ENCODE results near the gene STX12. TPM values are rescaled to one million over a fixed set of nuclear protein-coding genes. Genes with fewer than 3 reads are reported as not detected.

STX12 gene
- polyA plus RNA-seq, 1 of the 3 experiments (the other 2 are of a cell fraction) = 12.9 TPM

DNA sequence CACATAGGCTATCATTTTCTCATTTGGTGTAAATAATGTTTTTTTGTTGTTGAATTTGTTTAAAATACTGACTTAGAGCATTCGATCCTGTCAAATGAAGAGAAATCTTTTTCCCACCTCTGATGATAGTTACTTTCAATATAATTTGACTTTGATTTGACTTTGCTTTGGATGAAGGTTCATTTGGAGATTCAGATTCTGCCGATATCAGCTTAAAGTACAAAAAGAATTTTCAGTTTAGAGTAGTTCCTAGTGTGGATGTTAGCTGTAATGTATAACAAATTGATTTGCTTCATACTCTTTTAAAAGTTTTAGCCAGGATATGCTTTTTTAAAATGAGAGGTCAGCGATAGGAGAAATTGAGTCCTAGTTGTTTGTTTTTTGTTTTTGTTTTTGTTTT lies 9.9 kb downstream of the STX12 start:
- Histone ChIP-seq H3K9me3 (no peaks in the 10 kb centered on the region), H3K4me2 (no peak overlapping the region), H3K9me2 (no peaks in the 10 kb centered on the region), H3K9ac (no peak overlapping the region), H3K4me3 (ENCODE audit: low read depth in 2 of 2, low read length in 1 of 2) (no peak overlapping the region), H3K36me3 (replicated peaks in 1 of 2; ENCODE audit: control insufficient read depth in 1 of 2, insufficient read depth in 2 of 2, low read length in 1 of 2) (no peaks in the 10 kb centered on the region), H2AFZ (ENCODE audit: low read depth) (no peak overlapping the region), H3F3A (replicated peaks; ENCODE audit: insufficient read depth) (peaks cover 7% of the 10 kb centered on the region), H3K4me1 (ENCODE audit: control insufficient read depth in 1 of 2, insufficient read depth in 2 of 2, low read depth in 1 of 2, low read length in 1 of 2) (peaks cover 3 to 5% of the 10 kb centered on the region in 2 experiments; a peak in 2 of 4 replicates), H3K27me3 (ENCODE audit: insufficient read depth) (no peaks in the 10 kb centered on the region), H3K27ac (ENCODE audit: low read depth in 2 of 2, low read length in 1 of 2) (no peak overlapping the region), H4K20me1 (ENCODE audit: insufficient read depth) (no peaks in the 10 kb centered on the region), H3K79me2 (ENCODE audit: insufficient read depth) (peaks cover 75% of the 10 kb centered on the region)
- POLR2A ChIA-PET = no interaction called here
- TF ChIP-seq FOXM1 (IDR thresholded peaks at IDR 0.05; ENCODE audit: low read depth) = no peak
- TF ChIP-seq YY1 (IDR thresholded peaks at IDR 0.05; ENCODE audit: low read depth) = no peak
- no peak for TF ChIP-seq NFIC (IDR thresholded peaks at IDR 0.05; ENCODE audit: borderline replicate concordance)
- CTCF ChIA-PET = interaction anchor here (1.7 kb wide), 1 partner anchor 20 kb away, joined by 3 read pairs; no protein-coding TSS in a partner anchor
- 92% methylated on average over 3 of the region's 3 CpGs for WGBS (ENCODE audit: low lambda C conversion rate)
- DNase-seq = no peak

DNA sequence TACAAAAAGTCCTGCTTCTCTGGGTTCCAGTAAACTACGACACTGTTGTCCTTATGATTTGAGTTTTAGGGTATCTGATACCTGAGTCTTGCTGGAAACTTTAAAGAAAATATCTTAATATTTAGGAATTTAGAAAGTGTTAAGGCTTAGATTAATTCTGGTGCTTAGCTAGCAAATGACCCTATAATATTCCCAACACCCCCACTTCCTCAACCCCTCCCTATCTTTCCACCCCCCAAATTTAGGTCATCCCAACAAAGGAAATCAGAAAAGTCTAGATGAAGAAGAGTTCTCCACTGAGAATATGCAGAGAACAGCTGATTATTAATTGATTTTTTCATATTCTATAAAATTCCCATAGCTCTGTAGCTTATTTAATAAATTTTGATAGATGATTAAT lies 11.7 kb downstream of the STX12 start:
- 100% methylated on average over 1 of the region's 1 CpG for WGBS (ENCODE audit: low lambda C conversion rate)
- H3K9ac ChIP-seq = no peak overlapping the region
- H3K79me2 ChIP-seq (ENCODE audit: insufficient read depth) = peaks cover 69% of the 10 kb centered on the region
- no peaks in the 10 kb centered on the region for H4K20me1 ChIP-seq (ENCODE audit: insufficient read depth)
- no peaks in the 10 kb centered on the region for H3K9me2 ChIP-seq
- H3K36me3 ChIP-seq (replicated peaks in 1 of 2; ENCODE audit: control insufficient read depth in 1 of 2, insufficient read depth in 2 of 2, low read length in 1 of 2) = no peaks in the 10 kb centered on the region
- H3K4me1 ChIP-seq (ENCODE audit: control insufficient read depth in 1 of 2, insufficient read depth in 2 of 2, low read depth in 1 of 2, low read length in 1 of 2) = peaks cover 3 to 23% of the 10 kb centered on the region in 2 experiments; a peak in 2 of 4 replicates
- no peak overlapping the region for H3K4me3 ChIP-seq (ENCODE audit: low read depth in 2 of 2, low read length in 1 of 2)
- no peak overlapping the region for H3K27ac ChIP-seq (ENCODE audit: low read depth in 2 of 2, low read length in 1 of 2)
- DNase-seq = no peak
- H3K4me2 ChIP-seq = no peak overlapping the region
- TF ChIP-seq ELF1 (IDR thresholded peaks at IDR 0.05) = no peak
- TF ChIP-seq, protein P1, sequence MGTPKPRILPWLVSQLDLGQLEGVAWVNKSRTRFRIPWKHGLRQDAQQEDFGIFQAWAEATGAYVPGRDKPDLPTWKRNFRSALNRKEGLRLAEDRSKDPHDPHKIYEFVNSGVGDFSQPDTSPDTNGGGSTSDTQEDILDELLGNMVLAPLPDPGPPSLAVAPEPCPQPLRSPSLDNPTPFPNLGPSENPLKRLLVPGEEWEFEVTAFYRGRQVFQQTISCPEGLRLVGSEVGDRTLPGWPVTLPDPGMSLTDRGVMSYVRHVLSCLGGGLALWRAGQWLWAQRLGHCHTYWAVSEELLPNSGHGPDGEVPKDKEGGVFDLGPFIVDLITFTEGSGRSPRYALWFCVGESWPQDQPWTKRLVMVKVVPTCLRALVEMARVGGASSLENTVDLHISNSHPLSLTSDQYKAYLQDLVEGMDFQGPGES (IDR thresholded peaks at IDR 0.05; ENCODE audit: low read depth, low read length) = no peak
- no peak for TF ChIP-seq EZH2phosphoT487 (IDR thresholded peaks at IDR 0.05; ENCODE audit: borderline replicate concordance, low read depth)
- no peak for TF ChIP-seq TAF1 (IDR thresholded peaks at IDR 0.05; ENCODE audit: borderline replicate concordance, low read depth, low read length)
- TF ChIP-seq RXRA (IDR thresholded peaks at IDR 0.05; ENCODE audit: borderline replicate concordance, low read depth) = no peak
- no peak for TF ChIP-seq TCF12 (IDR thresholded peaks at IDR 0.05)
- TF ChIP-seq SIN3A (IDR thresholded peaks at IDR 0.05; ENCODE audit: borderline replicate concordance, low read depth, low read length) = no peak
- TF ChIP-seq MXI1 (IDR thresholded peaks at IDR 0.05; ENCODE audit: low read depth, low read length) = no peak
- TF ChIP-seq FOXM1 (IDR thresholded peaks at IDR 0.05; ENCODE audit: low read depth) = no peak
- TF ChIP-seq CHD2 (IDR thresholded peaks at IDR 0.05; ENCODE audit: low read length, partially characterized antibody) = no peak
- TF ChIP-seq GABPA (IDR thresholded peaks at IDR 0.05; ENCODE audit: low read depth) = no peak
- TF ChIP-seq, protein P2, sequence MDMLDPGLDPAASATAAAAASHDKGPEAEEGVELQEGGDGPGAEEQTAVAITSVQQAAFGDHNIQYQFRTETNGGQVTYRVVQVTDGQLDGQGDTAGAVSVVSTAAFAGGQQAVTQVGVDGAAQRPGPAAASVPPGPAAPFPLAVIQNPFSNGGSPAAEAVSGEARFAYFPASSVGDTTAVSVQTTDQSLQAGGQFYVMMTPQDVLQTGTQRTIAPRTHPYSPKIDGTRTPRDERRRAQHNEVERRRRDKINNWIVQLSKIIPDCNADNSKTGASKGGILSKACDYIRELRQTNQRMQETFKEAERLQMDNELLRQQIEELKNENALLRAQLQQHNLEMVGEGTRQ (IDR thresholded peaks at IDR 0.05; ENCODE audit: borderline replicate concordance, low read depth, low read length) = no peak
- no peak for TF ChIP-seq MEF2A (IDR thresholded peaks at IDR 0.05; ENCODE audit: borderline replicate concordance, low read depth)
- TF ChIP-seq POLR2AphosphoS5 (IDR thresholded peaks at IDR 0.05; ENCODE audit: low read depth, low read length) = no peak
- no peak for TF ChIP-seq SMC3 (IDR thresholded peaks at IDR 0.05; ENCODE audit: low read depth, low read length)
- TF ChIP-seq, protein P3, sequence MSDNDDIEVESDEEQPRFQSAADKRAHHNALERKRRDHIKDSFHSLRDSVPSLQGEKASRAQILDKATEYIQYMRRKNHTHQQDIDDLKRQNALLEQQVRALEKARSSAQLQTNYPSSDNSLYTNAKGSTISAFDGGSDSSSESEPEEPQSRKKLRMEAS (IDR thresholded peaks at IDR 0.05; ENCODE audit: low read depth) = no peak
- TF ChIP-seq JUND (IDR thresholded peaks at IDR 0.05) = no peak
- ChIA-PET POLR2A (interaction anchor here (1.4 kb wide), 1 partner anchor 11 kb away, joined by 3 read pairs; no protein-coding TSS in a partner anchor), CTCF (interaction anchor here (0.9 kb wide), 1 partner anchor 8 kb away, joined by 3 read pairs; no protein-coding TSS in a partner anchor)
- H3F3A ChIP-seq (replicated peaks; ENCODE audit: insufficient read depth) = peaks cover 13% of the 10 kb centered on the region
- H3K27me3 ChIP-seq (ENCODE audit: insufficient read depth) = no peaks in the 10 kb centered on the region
- H3K9me3 ChIP-seq = no peaks in the 10 kb centered on the region
- no peak overlapping the region for H2AFZ ChIP-seq (ENCODE audit: low read depth)

Data from SK-N-SH (cell line).